GM21367 (cell line): ENCODE results near the gene GPRC5C.
A peak's percentile ranks its signal among the peaks of the same experiment; 100 is the strongest.

ENCODE experiments used
- ATAC-seq: cut with Tn5 transposase; IDR thresholded peaks from one replicate; pipeline ENCODE4 v1.9.1; 2021; ENCODE audit not compliant: unreplicated experiment

The GPRC5C gene

DNA sequence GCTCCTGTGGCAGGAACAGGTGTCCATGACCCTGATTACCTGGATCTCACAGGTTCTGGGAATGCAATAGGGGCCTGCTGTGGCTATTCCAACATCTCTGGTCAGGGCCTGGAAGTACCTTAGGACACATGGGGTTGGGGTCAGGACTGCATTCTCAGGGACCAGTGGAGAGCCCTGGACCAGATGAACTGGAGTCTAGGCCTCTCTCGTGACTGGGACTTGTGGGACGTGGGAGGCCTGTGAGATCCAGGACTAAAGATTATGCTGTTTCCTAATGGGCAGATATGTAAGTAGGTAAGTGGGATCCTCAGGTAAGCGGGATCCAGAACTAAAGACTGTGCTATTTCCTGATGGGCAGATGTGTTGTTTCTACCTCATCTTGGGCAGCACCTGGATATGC lies 18.3 kb downstream of the GPRC5C start:
- ATAC-seq: no peak

- ATAC-seq: no peak
Measured at GRCh38 chr17:74450925-74451403, 19.1 kb downstream of the GPRC5C start.

GRCh38 chr17:74451557-74451956 lies 19.7 kb downstream of the GPRC5C start:
- no peak for ATAC-seq

- ATAC-seq: no peak
Measured at GRCh38 chr17:74452033-74452840, 20.3 kb downstream of the GPRC5C start.

DNA sequence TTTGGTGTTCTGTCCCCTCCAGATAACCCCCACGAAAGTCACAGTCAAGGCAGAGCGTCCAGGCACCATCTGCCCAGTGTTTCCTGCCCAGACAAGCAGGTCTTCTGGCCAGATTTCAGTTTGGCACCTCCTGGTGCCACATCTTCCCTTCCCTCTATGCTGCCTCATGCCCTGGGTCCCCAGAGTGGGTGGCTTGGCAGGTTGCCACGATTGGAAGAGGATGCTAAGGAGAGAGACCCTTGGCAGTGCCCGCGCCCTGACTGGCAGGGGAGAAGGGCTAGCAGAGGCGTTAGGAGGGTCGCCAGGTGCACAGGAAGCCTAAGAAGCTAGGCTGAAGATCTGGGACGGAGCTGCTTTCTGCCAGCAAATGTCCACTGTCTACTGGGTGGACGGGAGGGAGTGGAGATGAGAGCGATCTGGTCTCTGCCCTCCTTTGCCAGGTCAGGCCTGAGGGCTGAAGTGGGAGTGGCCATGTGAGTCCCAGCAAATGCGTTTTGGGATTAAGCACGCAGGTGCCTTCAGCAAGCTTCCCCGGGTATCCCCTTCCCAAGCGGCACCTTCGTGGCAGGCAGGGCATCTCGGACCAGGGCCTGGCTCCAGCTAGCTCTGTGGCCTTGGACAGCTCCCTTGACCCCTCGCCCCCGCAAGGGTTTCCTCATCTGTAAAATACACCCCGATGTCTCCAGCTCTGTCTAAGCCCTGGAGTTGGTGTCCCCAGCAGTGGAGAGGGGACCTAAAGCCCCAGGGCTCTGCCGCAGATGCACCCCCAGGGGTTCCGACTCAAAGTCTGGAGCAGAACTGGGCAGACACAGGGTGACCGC lies 21.2 kb downstream of the GPRC5C start:
- ATAC-seq: no peak

DNA sequence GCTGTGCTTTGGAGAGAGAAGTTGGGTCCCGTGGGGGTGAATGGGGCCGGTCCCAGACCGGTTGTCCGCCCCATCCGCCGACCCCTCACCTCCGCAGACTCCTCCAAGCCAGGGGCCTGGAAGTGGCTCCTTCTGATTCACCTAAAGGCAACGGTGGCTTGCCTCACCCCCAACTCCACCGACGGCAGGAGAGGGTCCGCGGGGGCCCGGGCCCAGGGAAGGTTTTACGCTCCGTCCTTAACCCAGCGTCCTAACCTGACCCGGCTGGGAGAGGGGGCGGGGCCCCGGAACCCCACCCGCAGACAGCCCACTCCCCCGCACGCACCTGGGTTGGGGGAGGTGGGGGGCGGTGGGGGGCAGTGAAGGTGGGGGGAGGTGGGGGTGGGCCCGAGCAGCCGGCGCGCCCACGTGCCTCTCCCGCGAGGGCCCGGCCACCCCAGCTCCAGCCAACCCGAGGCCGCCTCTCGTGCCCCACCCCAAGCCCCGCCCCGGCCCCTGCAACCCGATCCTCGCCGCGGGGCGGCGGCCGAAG lies 21.8 kb downstream of the GPRC5C start:
- ATAC-seq: peak; percentile 21

- peak; percentile 81 for ATAC-seq
Measured at GRCh38 chr17:74454197-74455024, 22.5 kb downstream of the GPRC5C start.

GRCh38 chr17:74455025-74455545 lies 23.2 kb downstream of the GPRC5C start:
- ATAC-seq: no peak

DNA sequence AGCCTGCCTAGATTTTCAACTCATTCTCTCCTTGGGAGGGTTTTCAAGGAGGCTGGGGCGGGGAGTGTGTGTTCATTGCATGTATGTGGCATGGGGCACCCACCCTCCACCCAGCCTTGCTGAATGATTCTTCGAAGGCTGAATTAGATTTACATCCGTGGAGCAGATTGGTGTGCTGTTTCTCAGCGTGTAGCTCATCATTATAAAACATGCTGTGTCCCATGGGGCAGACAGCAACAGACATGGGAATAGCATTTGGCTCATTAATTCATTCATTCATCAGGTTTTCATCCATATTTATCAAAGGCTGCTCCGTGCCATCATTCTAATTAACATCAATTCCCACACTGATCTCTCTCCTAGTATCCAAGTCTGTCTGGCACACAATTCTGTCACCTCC lies 23.9 kb downstream of the GPRC5C start:
- ATAC-seq: no peak

- ATAC-seq: no peak
Measured at GRCh38 chr17:74457146-74457819, 25.4 kb downstream of the GPRC5C start.

DNA sequence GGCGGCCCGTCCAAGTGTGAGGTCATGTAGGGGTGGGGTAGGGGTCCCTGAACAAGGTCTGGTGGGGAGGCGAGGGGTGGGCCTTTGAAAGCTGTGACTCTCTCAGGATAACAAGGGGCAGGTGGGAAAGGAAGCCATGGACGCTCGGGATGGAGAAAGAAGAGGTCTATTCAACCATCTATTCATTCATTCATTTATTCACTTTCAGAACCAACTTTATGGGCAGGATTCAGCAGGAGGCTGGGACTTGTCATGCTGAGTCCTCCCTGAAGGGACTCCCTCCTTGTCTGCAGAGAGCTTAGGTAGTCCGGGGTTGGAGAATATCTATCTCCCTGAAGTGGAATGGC lies 25.9 kb downstream of the GPRC5C start:
- no peak for ATAC-seq

GRCh38 chr17:74458835-74459234 lies 26.9 kb downstream of the GPRC5C start:
- no peak for ATAC-seq

GRCh38 chr17:74459622-74460021 lies 27.7 kb downstream of the GPRC5C start:
- ATAC-seq: no peak

DNA sequence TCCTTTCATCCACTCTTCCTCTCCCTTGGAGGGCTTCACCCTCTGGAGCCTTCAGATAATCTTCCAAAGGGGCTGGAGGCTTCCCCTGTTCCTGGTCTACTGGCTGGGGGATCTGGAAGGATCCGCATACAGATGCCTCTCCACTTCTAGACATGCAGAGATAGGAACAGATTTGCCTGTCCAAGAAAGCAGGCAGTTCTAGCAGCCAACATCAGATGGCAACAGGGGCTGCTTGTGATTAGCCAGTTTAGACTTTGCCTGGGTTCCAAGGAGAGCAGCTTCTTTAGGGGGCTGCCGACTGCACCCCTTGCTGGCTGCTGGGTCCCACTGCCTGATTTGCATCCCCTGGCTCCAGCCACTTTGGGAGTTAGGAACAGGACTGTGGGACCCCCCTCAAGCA lies 28.4 kb downstream of the GPRC5C start:
- no peak for ATAC-seq

GRCh38 chr17:74460996-74461395 lies 29.1 kb downstream of the GPRC5C start:
- no peak for ATAC-seq

- ATAC-seq: no peak
Measured at GRCh38 chr17:74461611-74462010, 29.7 kb downstream of the GPRC5C start.

- ATAC-seq: no peak
Measured at GRCh38 chr17:74464730-74465377, 33.0 kb downstream of the GPRC5C start.

DNA sequence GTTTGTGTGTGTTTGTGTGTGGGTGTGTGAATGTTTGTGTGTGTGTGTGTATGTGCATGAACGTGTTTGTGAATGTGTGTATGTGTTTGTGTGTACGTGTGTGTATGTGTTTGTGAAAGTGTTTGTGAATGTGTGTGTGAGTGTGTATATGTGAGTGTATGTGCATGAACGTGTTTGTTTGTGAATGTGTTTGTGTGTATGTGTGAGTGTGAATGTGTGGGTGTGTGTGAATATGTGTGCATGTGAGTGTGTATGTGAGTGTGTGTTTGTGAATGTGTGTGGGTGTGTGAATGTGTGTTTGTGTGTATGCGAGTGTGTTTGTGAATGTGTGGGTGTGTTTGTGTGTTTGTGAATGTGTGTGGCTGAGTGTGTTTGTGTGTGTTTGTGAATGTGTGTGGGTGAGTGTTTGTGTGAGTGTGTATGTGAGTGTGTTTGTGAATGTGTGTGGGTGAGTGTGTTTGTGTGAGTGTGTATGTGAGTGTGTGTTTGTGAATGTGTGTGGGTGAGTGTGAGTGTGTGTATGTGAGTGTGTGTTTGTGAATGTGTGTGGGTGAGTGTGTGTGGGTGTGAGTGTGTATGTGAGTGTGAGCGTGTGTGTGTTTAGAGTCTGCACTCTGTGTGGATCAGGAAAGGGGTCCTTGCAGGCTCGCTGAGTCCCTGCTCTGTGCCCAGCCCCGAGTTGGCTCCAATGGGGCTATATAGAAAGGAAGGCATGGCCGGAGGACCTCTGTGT lies 33.7 kb downstream of the GPRC5C start:
- no peak for ATAC-seq
